Esophagus squamous epithelium (tissue), 4 donors: ENCODE data around the gene C12orf57.

Experiments
- POLR2A ChIP-seq, 4 donors: fragments of 450-650 bp; IDR thresholded peaks; one replicate each; pipeline ENCODE4 v1.6.1; 2017; ENCODE audit warnings: antibody characterized with exemption in 4 of 4, mild to moderate bottlenecking in 4 of 4, moderate library complexity in 3 of 4
- TF ChIP-seq, protein P1 (sequence below), 6 experiments: fragments of 450-650 bp in 4 of 6; fragments of 200-600 bp in 2 of 6; sonication (generic) in 2 of 6; IDR thresholded peaks; one replicate each; pipeline ENCODE4 v1.5.1; 2016 to 2019; ENCODE audit warnings: antibody characterized with exemption in 6 of 6, mild to moderate bottlenecking in 4 of 6, moderate library complexity in 4 of 6

DNA sequence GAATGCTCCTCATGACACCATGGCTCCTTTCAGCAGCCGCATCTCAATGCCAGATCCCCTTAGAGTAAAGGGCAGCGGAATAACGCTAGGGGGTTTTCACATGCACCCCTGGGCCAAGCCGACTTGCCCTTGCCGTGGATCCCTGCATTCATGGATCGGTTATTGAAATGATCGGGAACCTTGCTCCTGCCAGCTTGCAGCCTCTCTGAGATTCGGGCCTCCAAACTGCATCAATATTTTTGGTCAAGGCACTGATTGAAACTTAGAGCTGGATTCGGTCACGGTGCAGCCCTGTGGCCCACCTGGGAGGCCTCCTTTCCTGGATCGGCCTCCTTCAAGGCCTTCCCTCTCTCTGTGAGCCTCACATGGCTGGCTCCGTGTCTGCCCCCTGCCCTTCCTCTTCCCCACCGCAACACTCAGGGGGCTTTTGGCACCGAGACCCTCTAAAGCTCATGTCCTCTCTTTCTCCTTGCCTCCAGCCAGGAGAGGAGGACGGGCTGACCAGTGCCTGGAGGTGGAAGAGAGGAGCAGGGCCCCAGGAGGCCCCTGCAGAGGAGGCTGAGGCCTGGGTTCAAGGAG, 9.1 kb downstream of the C12orf57 start:
- TF ChIP-seq POLR2A (IDR thresholded peaks at IDR 0.05), result no peak
- TF ChIP-seq, protein P1, sequence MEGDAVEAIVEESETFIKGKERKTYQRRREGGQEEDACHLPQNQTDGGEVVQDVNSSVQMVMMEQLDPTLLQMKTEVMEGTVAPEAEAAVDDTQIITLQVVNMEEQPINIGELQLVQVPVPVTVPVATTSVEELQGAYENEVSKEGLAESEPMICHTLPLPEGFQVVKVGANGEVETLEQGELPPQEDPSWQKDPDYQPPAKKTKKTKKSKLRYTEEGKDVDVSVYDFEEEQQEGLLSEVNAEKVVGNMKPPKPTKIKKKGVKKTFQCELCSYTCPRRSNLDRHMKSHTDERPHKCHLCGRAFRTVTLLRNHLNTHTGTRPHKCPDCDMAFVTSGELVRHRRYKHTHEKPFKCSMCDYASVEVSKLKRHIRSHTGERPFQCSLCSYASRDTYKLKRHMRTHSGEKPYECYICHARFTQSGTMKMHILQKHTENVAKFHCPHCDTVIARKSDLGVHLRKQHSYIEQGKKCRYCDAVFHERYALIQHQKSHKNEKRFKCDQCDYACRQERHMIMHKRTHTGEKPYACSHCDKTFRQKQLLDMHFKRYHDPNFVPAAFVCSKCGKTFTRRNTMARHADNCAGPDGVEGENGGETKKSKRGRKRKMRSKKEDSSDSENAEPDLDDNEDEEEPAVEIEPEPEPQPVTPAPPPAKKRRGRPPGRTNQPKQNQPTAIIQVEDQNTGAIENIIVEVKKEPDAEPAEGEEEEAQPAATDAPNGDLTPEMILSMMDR (IDR thresholded peaks at IDR 0.05), result no peak
